Measurements from ENCODE around the gene CSTB.
"Not testable (repeated sequence)": the region's sequence is repeated elsewhere in the genome, so short reads cannot be mapped to it uniquely, and the experiment has no call there.

CSTB gene, protein sequence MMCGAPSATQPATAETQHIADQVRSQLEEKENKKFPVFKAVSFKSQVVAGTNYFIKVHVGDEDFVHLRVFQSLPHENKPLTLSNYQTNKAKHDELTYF
- 21.4 to 40.3 (median 24.9) reads per million in 3 experiments for total RNA-seq

DNA sequence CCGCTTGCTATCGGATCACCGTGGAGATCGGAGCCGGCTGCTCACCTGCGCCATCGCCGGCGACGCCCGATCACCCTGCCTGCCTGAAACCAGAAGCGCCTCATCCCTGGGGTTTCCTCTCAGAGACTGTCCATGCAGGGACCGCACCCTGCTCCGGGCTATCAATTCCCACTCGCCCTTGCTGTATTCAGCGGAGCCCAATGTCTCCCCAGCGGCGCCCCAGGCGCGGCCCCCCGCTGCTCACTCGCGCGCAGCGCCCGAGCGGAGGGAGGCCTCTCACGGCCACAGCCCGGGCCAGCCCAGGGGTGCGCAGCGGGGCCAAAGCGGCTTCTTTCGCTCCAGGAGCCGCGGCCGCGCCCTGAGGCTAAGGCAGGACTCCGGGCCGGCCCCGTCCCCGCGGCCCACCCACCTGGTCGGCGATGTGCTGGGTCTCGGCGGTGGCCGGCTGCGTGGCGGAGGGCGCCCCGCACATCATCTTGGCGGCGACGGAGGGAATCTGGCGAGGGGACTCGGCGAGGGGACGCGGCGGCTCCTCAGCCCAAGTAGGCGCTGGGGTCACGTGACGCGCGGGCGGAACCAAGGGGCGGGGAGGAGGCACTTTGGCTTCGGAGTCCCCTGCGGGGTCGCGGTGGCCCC is at the start of gene CSTB:
CSTB (minus strand) TSS at position 514 of the 636 bp plus-strand sequence; CDS start at position 475, 39 bp downstream.
- peak; percentile 75 for DNase-seq

DNA sequence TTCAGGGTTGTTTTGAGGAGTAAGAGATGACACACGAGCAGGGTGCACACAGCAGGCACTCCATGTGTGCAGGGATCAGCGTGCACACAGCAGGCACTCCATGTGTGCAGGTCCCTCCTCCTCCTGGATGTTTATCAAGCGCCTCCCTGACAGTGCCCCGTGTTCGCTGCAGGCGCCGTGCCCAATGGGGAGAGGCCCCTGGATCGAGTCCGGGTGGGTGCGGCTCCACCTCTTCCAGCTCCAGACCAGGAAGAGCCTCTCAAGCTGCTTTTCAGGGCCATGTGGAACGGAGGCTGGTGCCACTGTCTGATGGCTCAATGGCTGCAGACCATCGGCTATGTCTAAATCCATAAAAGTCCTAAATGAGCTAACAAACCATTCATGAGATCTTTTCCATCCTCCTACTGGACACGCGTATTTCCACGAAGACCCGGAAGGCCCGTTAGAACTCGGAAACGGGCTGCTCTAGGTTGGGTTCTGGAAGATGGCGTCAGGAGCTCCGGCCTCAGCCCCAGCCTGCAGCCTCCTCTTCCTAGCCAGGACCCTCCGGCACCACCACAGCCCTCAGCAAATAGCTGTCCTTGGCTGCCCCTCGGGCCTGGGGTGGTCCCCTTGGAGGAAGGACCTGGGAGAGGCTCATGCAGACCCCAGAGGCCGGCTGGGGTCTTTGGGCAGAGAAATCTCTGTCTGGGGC is 49.3 kb upstream of the CSTB start:
- no peak for DNase-seq

DNA sequence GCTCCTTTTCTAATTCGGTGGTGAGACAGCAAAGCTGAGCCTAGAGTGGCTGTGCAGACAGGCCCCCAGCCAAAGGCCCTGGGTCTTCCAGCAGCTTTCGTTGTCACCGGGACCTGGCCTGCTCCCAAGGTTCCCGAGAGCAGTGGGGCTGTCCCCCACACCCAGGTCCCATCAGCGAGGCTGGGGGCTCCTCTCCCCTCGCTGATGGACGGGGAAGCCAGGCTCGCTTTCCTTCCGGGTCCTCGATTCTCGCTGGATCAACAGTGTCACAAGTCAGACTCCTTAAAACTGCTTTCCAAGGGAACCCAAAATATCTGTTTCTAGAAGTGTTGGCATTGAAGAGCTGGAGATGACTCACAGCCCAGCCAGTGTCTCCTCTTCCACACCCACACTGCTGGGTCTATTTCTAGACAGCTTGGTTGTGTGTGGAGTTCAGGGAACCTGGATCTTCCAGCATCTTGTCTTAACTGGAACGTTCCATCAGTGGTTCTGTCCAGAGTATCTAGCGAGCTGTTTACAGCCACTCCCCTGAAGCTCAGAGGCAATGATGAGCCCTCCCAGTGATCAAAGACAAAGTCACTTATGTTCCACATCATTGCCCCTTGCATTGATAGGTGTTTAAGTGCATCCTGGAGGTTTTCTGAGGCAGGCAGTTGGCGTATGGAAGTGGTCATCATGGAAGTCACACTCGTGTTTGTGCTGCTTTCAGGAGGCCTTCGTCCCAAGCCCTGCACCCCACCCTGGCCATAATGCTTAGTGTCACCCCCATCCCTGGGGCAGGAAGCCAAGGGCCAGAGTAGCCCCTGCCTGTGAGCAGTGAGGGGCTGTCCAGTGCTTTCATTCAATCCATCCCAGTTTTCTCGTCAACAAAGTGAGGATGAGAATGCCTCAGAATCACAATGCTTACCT is 48.5 kb upstream of the CSTB start:
- no peak for DNase-seq

DNA sequence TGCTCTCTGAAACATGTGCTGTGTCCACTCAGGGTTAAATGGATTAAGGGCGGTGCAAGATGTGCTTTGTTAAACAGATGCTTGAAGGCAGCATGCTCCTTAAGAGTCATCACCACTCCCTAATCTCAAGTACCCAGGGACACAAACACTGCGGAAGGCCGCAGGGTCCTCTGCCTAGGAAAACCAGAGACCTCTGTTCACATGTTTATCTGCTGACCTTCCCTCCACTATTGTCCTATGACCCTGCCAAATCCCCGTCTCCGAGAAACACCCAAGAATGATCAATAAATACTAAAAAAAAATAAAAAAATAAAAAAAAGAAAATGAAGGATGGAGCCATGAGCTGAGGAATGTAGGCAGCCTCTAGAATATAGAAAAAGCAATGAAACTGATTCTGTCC is 46.6 kb upstream of the CSTB start:
- not testable (repeated sequence) for DNase-seq

DNA sequence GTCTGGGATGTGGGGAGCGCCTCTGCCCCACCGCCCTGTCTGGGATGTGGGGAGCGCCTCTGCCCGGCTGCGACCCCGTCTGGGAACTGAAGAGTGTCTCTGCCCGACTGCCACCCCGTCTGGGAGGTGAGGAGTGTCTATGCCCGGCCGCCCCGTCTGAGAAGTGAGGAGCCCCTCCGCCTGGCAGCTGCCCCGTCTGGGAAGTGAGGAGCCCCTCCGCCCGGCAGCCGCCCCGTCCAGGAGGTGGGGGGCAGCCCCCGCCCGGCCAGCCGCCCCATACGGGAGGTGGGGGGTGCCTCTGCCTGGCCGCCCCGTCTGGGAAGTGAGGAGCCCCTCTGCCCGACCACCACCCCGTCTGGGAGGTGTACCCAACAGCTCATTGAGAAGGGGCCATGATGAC is 46.1 kb upstream of the CSTB start:
- DNase-seq: not testable (repeated sequence)

DNA sequence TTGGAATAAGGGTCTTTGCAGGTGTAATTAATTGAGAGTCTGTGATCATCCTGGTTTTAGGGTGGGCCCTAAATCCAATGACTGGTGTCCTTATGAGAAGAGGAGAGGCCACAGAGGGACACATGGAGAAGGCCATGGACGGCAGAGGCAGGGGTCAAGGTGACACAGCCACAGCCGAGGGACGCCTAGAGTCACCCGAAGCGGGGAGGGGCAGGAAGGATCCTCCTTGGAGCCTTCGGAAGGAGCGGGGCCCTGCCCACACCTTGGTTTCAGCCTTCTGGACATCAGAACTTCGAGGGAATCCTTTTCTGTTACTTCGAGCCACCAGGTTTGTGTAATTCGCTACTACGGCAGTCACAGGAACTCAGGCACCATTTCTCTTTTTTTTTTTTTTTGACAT is 44.4 kb upstream of the CSTB start:
- DNase-seq: no peak

DNA sequence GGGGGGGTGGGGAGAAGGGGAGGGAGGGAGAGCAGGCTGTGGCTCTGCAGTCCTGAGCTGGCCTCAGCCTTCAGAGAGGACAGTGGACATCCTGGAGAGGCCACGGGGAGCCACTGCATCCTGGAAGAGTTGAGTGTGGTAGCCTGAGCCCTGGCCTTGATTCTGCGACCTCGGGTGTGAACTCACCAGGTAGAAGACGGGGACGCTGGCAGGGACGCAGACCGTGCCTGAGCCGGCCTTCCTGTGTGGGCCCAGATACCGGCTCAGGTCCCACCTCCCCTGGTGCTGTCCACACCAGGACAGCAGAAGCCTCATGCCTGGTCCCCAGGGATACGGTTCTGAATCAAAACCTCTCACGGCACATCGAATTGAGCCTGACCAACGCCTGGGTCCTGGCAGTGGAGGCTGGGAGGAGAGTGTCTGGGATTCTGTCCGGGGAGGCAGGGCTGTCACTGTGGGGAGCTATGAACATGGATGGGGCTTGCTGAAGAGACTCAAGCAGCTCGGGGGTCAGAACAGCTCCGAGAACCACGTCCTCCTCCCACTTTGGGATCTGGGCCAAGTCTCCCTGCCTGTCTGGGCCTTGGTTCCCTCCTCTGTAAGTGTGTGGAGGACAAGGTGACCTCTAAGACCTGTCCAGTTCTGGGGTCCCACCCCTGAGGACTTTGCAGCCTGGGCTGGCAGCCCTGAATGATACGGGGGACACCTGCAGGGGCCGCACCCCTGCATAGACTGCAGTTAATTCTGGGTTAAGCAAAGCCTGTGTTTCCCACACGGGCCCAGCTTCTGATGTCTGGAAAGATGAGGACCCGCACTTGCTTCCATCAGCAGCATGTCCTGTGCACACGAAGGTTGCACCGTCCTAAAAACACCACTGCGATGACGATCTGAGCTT is 43.6 kb upstream of the CSTB start:
- no peak for DNase-seq

DNA sequence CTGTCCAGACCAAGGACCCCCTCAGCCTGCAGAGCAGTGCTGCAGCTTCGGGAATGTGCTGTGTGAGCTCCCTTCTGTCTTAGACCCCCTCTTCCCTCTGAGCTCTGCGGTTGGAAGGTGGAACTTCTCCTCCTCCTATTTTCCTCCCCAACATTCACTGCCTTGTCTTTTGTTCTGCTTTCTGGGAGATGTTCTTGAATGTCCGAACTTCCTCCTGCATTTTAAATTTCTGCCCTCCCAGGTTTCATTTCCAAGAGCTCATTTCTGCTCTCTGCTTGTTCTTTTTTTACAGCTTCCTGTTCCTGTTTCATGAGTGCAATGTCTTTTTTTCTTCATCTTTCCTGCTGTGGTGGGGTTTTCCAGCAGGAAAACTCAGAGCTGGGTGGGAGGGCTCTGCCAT is 42.6 kb upstream of the CSTB start:
- no peak for DNase-seq

DNA sequence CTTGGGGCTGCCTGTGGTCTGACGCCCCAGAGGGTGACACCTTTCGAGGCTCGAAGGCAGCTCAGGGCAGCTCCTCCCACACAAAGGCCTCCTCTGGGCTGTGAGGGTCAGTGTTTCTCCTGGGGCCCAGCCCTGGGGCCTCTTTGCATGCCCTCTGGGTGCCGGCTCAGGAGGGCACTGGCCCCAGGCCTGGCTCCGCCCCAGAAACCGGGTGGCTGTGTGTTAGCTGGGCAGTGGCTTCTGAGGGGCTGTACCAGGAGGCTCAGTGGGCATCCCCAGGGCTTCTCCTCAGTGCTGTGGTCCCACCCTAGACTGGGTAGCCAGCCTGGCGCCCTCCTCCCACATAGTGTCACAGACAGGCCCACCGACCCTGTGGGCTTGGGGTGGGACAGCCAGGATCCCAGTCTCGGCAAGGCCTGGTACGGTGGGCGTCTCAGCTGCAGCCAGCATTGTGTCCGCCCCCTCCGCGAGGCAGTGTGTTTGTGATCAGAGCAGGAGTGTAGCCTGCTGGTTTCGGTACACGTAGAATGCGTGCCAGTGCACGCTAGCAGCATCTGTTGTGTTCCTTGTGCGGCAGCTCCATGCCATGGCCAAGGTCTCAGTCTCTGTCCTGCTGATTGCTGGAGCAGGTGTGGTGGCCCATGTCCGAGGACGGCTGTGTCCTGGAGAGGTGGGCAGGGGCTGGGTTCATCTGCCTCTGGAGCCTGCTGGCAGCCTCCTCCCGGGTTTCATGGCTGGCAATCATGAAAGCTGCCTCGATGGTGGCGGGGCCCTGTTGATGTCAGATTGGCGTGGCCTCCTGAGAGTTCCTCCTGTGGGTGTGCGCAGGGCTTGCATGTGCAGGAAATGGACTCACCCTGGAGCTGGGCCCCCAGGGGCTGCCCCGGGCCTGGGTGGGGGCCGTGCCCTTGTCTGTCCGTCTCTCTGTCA is 41.3 kb upstream of the CSTB start:
- no peak for DNase-seq

DNA sequence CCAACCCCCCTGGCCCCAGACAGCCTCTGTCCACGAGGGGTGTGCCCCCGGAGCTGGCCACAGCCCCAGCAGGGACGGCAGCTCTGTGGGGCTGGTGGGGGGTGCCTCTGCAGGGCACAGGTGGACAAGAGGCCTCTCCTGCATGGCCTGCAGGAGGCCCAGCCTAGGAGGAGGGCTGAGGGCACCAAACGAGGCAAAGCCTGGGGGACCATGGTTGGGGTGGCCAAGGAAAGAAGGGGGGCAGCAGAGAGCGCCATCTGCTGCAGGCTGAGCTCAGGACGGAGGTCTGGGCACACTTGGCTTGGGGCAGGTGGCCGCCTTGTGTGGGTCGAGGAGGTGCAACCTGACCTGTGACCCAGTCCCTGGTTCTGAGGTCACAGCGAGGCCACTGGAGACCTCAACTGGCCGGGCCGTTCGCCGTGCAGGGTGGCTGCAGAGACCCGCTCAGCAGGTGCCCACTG is 40.5 kb upstream of the CSTB start:
- no peak for DNase-seq

DNA sequence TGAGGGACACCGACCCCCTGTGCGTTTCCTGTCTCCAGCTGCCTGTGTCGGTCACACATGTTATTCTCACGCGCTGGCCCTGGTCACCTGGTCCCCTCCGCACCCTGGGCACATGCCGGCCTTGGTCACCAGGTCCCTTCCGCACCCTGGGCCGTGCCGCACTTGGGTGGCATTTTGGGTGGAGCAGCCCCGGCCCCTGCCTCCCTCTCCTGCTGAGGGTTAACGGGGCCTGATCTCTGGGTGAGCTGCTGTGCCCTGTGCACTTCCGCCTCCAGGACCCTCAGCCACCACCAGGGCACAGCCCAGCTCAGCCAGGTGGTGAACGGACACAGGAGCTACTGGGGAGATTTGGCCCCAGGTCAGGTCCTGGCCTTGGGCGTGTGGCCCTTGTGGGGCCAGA is 39.9 kb upstream of the CSTB start:
- DNase-seq: no peak

DNA sequence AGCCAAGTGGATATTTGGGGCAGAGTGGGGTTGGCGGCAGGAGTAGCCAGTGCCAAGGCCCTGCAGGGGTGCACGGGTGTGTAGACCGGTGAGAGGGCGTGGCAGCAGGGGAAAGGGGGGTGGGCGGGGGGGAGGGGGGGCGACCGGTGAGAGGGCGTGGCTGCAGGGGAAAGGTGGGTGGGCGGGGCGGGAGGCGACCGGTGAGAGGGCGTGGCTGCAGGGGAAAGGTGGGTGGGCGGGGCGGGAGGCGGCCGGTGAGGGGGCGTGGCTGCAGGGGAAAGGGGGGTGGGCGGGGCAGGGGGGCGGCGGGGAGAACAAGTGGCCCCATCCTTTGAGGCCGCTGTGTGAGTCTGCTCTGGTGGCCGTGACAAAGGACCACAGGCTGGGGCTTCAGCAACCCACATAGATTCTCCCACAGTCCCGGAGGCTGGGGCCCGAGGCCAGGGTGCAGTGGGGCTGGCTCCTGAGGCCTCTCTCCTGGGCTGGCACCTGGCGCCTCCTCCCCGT is 39.1 kb upstream of the CSTB start:
- no peak for DNase-seq

DNA sequence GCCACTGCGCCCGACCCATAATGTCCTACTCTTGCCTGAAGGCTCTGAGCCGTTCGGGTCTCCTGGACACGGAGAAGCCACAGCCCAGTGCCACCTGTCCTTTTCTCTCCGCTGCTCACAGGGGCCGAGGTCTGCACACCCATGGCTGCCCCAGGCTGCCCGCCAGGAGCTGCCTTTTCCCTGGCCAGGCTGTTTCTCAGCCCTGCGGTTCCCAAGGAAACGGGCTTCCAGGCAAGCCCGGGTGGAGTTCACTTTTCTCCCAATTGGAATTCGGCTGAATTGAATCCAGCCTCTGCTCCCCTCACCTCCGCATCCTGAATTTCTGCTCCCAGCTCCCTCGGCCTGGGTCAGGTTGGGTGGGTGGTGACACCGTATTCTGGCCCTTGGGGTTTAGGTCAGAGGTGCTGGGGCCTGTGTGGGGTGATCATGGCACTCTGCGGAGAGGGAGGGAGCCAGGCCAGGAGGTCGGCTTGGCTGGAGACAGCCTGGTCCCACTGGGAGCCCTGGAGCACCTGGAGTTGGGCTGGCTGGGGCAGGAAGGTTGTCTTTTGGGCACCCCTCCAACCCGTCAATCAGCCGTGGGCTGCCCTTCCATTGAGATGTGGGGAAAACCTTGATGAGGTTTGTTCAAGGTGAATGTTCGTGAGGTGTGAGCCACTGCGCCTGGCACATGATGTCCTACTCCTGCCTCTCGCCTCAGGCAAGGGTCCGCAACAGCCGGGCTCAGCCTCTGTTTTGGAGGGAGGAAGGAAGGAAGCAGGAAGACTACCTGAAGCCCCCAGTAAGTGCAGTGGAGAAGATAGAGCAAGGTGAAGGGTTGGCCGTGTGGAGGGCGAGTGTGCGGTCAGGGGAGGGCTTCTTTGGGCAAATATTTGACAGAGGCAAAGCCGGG is 38.4 kb upstream of the CSTB start:
- DNase-seq: no peak

DNA sequence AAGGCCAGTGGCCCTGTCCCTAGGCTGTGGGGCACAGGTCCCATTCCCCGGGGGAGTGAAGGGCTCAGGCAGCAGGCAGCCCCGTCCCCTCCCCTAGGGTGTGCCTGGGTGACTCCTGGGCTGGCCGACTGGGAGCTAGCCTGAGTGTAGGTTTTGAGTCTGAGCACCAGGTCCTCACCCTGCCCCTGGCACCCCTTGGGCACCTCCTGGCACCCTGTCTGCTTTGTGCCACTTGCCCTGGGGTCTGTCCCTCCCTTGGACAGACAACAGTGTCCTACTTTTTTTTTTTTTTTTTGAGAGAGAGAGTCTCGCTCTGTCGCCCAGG is 37.5 kb upstream of the CSTB start:
- DNase-seq: no peak

DNA sequence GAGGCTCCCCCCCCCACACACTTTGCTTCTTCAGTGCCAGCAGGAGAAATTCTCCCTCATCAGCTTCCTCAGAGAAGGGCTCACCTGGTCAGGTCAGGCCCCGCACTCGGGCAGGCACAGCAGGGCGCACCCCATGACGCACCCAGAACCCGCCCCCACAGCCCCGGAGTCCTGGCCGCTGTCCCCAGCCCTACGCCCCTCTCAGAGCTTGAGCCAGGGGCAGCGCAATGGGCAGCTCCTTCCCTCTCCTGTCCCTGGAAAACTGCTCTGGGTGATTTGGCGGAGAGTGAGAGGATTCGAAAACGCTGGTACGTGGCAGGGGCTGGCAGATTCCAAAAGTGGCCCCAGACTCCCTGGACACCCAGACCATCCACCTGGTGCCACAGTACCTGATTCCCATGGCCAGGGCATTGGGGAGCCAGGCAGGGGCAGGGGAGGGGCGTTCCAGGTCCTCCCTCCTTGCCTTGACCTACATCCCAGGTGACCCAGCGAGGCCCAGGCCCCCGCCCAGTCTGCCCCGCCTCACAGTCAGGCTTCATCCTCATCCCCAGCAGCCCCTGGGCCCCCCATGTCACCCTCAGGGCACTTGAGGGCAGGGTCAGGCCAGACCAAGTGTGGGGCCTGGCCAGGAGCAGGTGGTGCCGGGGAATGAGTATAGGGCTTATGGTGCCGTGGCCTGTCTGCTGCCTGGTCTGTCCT is 37.0 kb upstream of the CSTB start:
- no peak for DNase-seq

DNA sequence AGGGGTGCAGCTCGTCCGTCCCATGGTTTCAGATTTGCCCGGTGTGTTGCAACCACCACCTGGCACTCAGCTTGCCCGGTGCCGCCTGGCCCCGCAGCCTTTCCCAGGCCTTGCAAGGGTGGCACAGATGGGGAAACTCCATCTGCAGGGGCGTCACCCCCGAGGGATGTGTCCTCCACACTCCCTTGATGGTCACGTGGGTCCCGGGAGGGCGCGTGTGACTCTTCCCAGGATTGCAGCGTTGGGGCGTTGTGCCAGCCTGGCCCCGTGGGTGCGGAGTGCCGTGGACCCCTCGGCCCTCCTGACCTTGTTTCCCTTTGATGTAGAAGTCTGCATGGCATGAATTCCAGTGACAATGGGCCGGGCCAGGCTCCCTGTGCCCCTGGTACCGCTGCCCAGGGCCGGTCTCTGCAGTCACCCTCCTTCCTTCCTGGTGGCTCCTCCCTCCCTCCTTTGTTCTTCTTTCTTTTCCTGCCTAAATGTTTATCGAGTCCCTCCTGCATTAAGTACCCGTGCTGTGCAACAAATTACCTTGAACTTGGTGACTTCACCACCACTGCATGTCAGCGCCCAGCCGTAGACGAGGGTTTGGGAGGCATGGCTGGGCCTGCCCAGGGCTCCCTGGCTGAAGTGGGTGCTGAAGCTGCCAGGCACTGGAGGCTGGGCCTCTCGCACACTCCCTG is 36.2 kb upstream of the CSTB start:
- no peak for DNase-seq

DNA sequence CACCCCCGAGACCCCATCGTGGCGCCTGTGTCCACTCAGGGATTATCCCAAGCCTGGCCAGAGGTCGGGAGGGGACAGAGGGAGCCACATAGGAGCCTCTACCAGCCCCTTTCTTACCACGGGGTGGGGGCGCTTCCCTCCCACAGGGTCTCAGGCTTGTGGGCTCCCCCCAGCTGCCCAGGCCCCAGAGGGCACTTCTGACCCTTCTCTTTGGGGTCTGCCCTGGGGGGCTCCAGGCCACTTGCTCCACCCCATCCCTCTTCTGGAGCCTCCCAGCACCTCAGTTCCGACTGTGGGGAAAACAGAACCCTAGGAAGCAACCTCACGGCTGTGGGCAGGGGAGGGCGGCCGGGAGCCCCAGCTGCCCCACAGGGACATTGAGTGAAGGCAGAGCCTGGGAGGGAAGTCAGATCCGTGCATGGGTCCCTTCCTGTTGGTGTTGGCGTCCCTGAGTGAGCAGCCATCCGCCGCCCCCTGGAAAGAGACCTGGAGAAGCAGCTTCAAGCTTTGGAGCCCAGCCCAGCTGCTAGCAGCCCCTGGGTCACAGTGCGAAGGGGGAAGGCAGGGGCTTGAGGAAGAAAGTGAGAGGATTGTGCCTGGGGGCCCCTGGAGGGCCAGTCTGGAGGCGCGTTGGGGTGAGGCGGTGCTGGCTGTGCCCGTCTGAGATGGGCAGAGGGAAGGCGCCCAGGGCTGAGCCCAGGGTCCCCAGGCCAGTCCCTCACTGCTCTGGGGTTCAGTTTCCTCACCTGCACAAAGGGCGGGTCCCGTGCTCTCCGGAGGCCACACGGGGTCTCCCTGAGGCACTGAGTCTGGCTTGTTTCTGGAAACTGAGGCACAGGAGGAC is 35.4 kb upstream of the CSTB start:
- no peak for DNase-seq

All from central memory CD4-positive, alpha-beta T cell (primary cell).